A673 (cell line): ENCODE results near the gene TARBP1. TPM values are rescaled to one million over a fixed set of nuclear protein-coding genes. Genes with fewer than 3 reads are reported as not detected.
"Not testable (repeated sequence)": the region's sequence is repeated elsewhere in the genome, so short reads cannot be mapped to it uniquely, and the experiment has no call there.

Experiments
- BruUV-seq: library from RNA; stranded (reverse); fragments of 400-500 nt; replicated peaks from 2 replicates; lab custom pipeline; 2021; lab: Mats Ljungman, UMichigan
- CTCF ChIA-PET: fragments of 300-600 bp; sonication (Branson Sonifier 250); formaldehyde crosslinking; loops from one replicate; lab custom pipeline; 2022; ENCODE audit warnings: antibody characterized with exemption; lab: Charles Lee
- POLR2A ChIA-PET: fragments of 300-600 bp; sonication (Branson Sonifier 250); formaldehyde crosslinking; loops from one replicate; lab custom pipeline; 2022; ENCODE audit warnings: antibody characterized with exemption; ENCODE audit not compliant: low non-redundant PET; lab: Charles Lee
- DNase-seq: peaks from one replicate; pipeline ENCODE4 v3.0.0-alpha.2; 2015; ENCODE audit warnings: low spot score
- H3K27ac ChIP-seq: fragments of 200-600 bp; sonication (generic); 2 replicates; pipeline ENCODE4 v1.5.1; 2016; ENCODE audit warnings: mixed run types, low read depth, mild to moderate bottlenecking, mixed read lengths, antibody characterized with exemption, low read length; ENCODE audit not compliant: poor library complexity, severe bottlenecking
- H3K27me3 ChIP-seq: fragments of 200-600 bp; sonication (generic); replicated peaks from 2 replicates; pipeline ENCODE4 v1.6.1; 2017; ENCODE audit warnings: mixed run types, low read depth, mild to moderate bottlenecking, mixed read lengths, antibody characterized with exemption, low read length; ENCODE audit not compliant: insufficient read depth, poor library complexity
- H3K36me3 ChIP-seq: fragments of 200-600 bp; sonication (generic); 2 replicates; pipeline ENCODE4 v1.6.1; 2016; ENCODE audit warnings: mixed run types, mild to moderate bottlenecking, mixed read lengths, antibody characterized with exemption, low read length; ENCODE audit not compliant: insufficient read depth, poor library complexity, severe bottlenecking
- H3K4me1 ChIP-seq: fragments of 200-600 bp; sonication (generic); 2 replicates; pipeline ENCODE4 v1.6.1; 2017; ENCODE audit warnings: mixed run types, mild to moderate bottlenecking, mixed read lengths, antibody characterized with exemption, low read length; ENCODE audit not compliant: insufficient read depth, poor library complexity, severe bottlenecking
- H3K4me3 ChIP-seq: fragments of 200-600 bp; sonication (generic); 2 replicates; pipeline ENCODE4 v1.5.1; 2016; ENCODE audit warnings: low read depth, mixed run types, mild to moderate bottlenecking, mixed read lengths, low read length; ENCODE audit not compliant: poor library complexity, severe bottlenecking
- H3K9me3 ChIP-seq: fragments of 200-600 bp; sonication (generic); 2 replicates; pipeline ENCODE4 v1.6.1; 2016; ENCODE audit warnings: mixed run types, low read depth, mild to moderate bottlenecking, mixed read lengths, antibody characterized with exemption, low read length; ENCODE audit not compliant: poor library complexity, severe bottlenecking
- CTCF ChIP-seq: fragments of 300-800, 200-600 bp; sonication (generic); conservative IDR thresholded peaks from 2 replicates; pipeline ENCODE4 v1.5.1; 2017; ENCODE audit warnings: low read depth, mild to moderate bottlenecking, antibody characterized with exemption, low read length, moderate library complexity, mixed read lengths
- EZH2 ChIP-seq: fragments of 200-600 bp; sonication (generic); IDR thresholded peaks from 2 replicates; pipeline ENCODE4 v1.6.1; 2017; ENCODE audit warnings: borderline replicate concordance, low read depth, mild to moderate bottlenecking, mixed read lengths, antibody characterized with exemption, low read length; ENCODE audit not compliant: poor library complexity, severe bottlenecking
- intact Hi-C: fragments of 100-400 bp; cut with micrococcal nuclease; formaldehyde crosslinking; loops from one replicate; pipeline ENCODE4 v1.10.0; 2022; ENCODE audit not compliant: unreplicated experiment
- total RNA-seq: library from RNA; stranded (reverse); gene quantifications from 2 replicates; pipeline ENCODE4 v1.2.3, GENCODE V29; 2021

TARBP1 gene
- total RNA-seq, 1 experiment from 2014 or later = 28.0 TPM

GRCh38 chr1:234402939-234403338 lies 76.0 kb downstream of the TARBP1 start:
- no peak overlapping the region for H3K27ac ChIP-seq
- no peak for DNase-seq
- intact Hi-C loops = no loop called here
- peaks cover 3% of the 10 kb centered on the region for H3K36me3 ChIP-seq
- POLR2A ChIA-PET = no interaction called here
- H3K27me3 ChIP-seq = no peaks in the 10 kb centered on the region
- no peak overlapping the region for H3K4me3 ChIP-seq
- no peak for TF ChIP-seq CTCF
- no peak for TF ChIP-seq EZH2
- H3K4me1 ChIP-seq = no peaks in the 10 kb centered on the region
- no peaks in the 10 kb centered on the region for H3K9me3 ChIP-seq
- no TSS peak for BruUV-seq
- CTCF ChIA-PET = no interaction called here

- intact Hi-C loops = no loop called here
- BruUV-seq = no TSS peak
- Histone ChIP-seq H3K9me3 (no peaks in the 10 kb centered on the region), H3K27me3 (no peaks in the 10 kb centered on the region), H3K36me3 (peaks cover 3% of the 10 kb centered on the region), H3K4me1 (no peaks in the 10 kb centered on the region), H3K27ac (no peak overlapping the region), H3K4me3 (no peak overlapping the region)
- no peak for DNase-seq
- POLR2A ChIA-PET = no interaction called here
- TF ChIP-seq EZH2 (no peak), CTCF (no peak)
- CTCF ChIA-PET = no interaction called here
These were observed 77.3 kb downstream of the TARBP1 start for GRCh38 chr1:234401658-234402057.

GRCh38 chr1:234400773-234401172 lies 78.2 kb downstream of the TARBP1 start:
- ChIA-PET CTCF (no interaction called here), POLR2A (no interaction called here)
- no peak overlapping the region for H3K4me3 ChIP-seq
- H3K4me1 ChIP-seq = no peaks in the 10 kb centered on the region
- H3K27ac ChIP-seq = peak overlapping the region; percentile 47
- intact Hi-C loops = no loop called here
- no peak for TF ChIP-seq EZH2
- no peak for TF ChIP-seq CTCF
- H3K36me3 ChIP-seq = peaks cover 3% of the 10 kb centered on the region
- no peaks in the 10 kb centered on the region for H3K9me3 ChIP-seq
- DNase-seq = no peak
- no TSS peak for BruUV-seq
- no peaks in the 10 kb centered on the region for H3K27me3 ChIP-seq

GRCh38 chr1:234399515-234399914 lies 79.5 kb downstream of the TARBP1 start:
- CTCF ChIA-PET, intact Hi-C loops, DNase-seq, H3K4me3 ChIP-seq, H3K9me3 ChIP-seq, H3K27ac ChIP-seq, BruUV-seq, H3K27me3 ChIP-seq, H3K36me3 ChIP-seq, H3K4me1 ChIP-seq, POLR2A ChIA-PET: not testable (repeated sequence)
